HG03039 (cell line): ENCODE results near the gene SPATA24.
"Not testable (repeated sequence)": the region's sequence is repeated elsewhere in the genome, so short reads cannot be mapped to it uniquely, and the experiment has no call there.

Experiments
- ATAC-seq: cut with Tn5 transposase; IDR thresholded peaks from one replicate; pipeline ENCODE4 v1.9.1; 2021; ENCODE audit warnings: mild to moderate bottlenecking, moderate library complexity; ENCODE audit not compliant: unreplicated experiment

SPATA24 gene

GRCh38 chr5:139395844-139396640 is 7.8 kb downstream of the SPATA24 start:
- ATAC-seq = no peak

GRCh38 chr5:139394654-139395566 is 9.0 kb downstream of the SPATA24 start, which contains the start of gene PROB1:
PROB1 (minus strand) TSS chr5:139395104; CDS start chr5:139395081, 23 bp downstream.
- no peak for ATAC-seq

- no peak for ATAC-seq
Observed at GRCh38 chr5:139394123-139394653, 9.7 kb downstream of the SPATA24 start.

GRCh38 chr5:139393497-139394122 is 10.3 kb downstream of the SPATA24 start:
- ATAC-seq = no peak

GRCh38 chr5:139392678-139393496 is 11.0 kb downstream of the SPATA24 start:
- peak; percentile 45 for ATAC-seq

- no peak for ATAC-seq
Observed at GRCh38 chr5:139392324-139392677, 11.6 kb downstream of the SPATA24 start.

- ATAC-seq = no peak
Observed at GRCh38 chr5:139391570-139392323, 12.1 kb downstream of the SPATA24 start.

- no peak for ATAC-seq
Observed at GRCh38 chr5:139390639-139391569, 13.0 kb downstream of the SPATA24 start.

- ATAC-seq = peak; percentile 29
Observed at GRCh38 chr5:139389701-139390638, 13.9 kb downstream of the SPATA24 start, which contains the start of gene MZB1. MZB1 (minus strand) TSS chr5:139389913; CDS start chr5:139389856, 57 bp downstream.

- ATAC-seq = no peak
Observed at GRCh38 chr5:139388198-139388821, 15.6 kb downstream of the SPATA24 start.

- no peak for ATAC-seq
Observed at GRCh38 chr5:139387611-139388197, 16.2 kb downstream of the SPATA24 start.

GRCh38 chr5:139386956-139387355 is 16.9 kb downstream of the SPATA24 start:
- ATAC-seq = not testable (repeated sequence)

GRCh38 chr5:139386050-139386438 is 17.8 kb downstream of the SPATA24 start:
- no peak for ATAC-seq

GRCh38 chr5:139385061-139386049 is 18.5 kb downstream of the SPATA24 start:
- no peak for ATAC-seq

- no peak for ATAC-seq
Observed at GRCh38 chr5:139384591-139385051, 19.3 kb downstream of the SPATA24 start.
